HepG2 (cell line): Measurements from ENCODE around the gene MMP25. TPM values are rescaled to one million over a fixed set of nuclear protein-coding genes. Genes with fewer than 3 reads are reported as not detected.

Source experiments
- EEA1 ChIP-seq: sonication (generic); formaldehyde crosslinking; IDR thresholded peaks from 2 replicates; pipeline ENCODE4 v1.5.1; 2020; ENCODE audit warnings: mild to moderate bottlenecking, missing genetic modification reagents, borderline replicate concordance
- EED ChIP-seq: sonication (generic); formaldehyde crosslinking; IDR thresholded peaks from 2 replicates; pipeline ENCODE4 v1.5.0; 2020; ENCODE audit warnings: mild to moderate bottlenecking, missing genetic modification reagents
- EHMT2 ChIP-seq: fragments of 200-600 bp; sonication (generic); IDR thresholded peaks from 2 replicates; pipeline ENCODE4 v1.7.0; 2017; ENCODE audit warnings: antibody characterized with exemption, low read depth, low read length, borderline replicate concordance
- GFI1 ChIP-seq: sonication (generic); formaldehyde crosslinking; IDR thresholded peaks from 2 replicates; pipeline ENCODE4 v1.5.0; 2020; ENCODE audit warnings: missing genetic modification reagents, mild to moderate bottlenecking, borderline replicate concordance
- HCFC1 ChIP-seq: fragments of 150-350 bp; IDR thresholded peaks from 2 replicates; pipeline ENCODE4 v1.6.1; 2014; ENCODE audit warnings: low read depth, low read length
- HNF4A ChIP-seq: sonication (generic); formaldehyde crosslinking; IDR thresholded peaks from 2 replicates; pipeline ENCODE4 v1.4.0; 2020; ENCODE audit warnings: missing genetic modification reagents
- IKZF4 ChIP-seq: sonication (generic); formaldehyde crosslinking; IDR thresholded peaks from 2 replicates; pipeline ENCODE4 v1.5.1; 2020; ENCODE audit warnings: borderline replicate concordance, mild to moderate bottlenecking, low read depth, missing genetic modification reagents; ENCODE audit errors: not compliant biosample characterization
- MAF1 ChIP-seq: sonication (generic); formaldehyde crosslinking; IDR thresholded peaks from 2 replicates; pipeline ENCODE4 v1.5.0; 2020; ENCODE audit warnings: missing genetic modification reagents, borderline replicate concordance
- MAFK ChIP-seq, 2 experiments: IDR thresholded peaks in 1 of 2; conservative IDR thresholded peaks in 1 of 2; 2 replicates each; pipeline ENCODE4 v1.6.1; 2011; ENCODE audit warnings: improper control_type of control experiment in 2 of 2, low read length in 2 of 2
- SMAD9 ChIP-seq: sonication (generic); formaldehyde crosslinking; IDR thresholded peaks from 2 replicates; pipeline ENCODE4 v1.5.1; 2020; ENCODE audit warnings: mild to moderate bottlenecking, missing genetic modification reagents
- TOE1 ChIP-seq: sonication (generic); formaldehyde crosslinking; IDR thresholded peaks from 2 replicates; pipeline ENCODE4 v1.4.0; 2020; ENCODE audit warnings: mild to moderate bottlenecking, missing genetic modification reagents
- ZNF446 ChIP-seq: sonication (generic); formaldehyde crosslinking; IDR thresholded peaks from 2 replicates; pipeline ENCODE4 v1.5.0; 2020; ENCODE audit warnings: mild to moderate bottlenecking, missing genetic modification reagents
- ZNF7 ChIP-seq: IDR thresholded peaks from 2 replicates; pipeline ENCODE4 v1.6.1; 2016; ENCODE audit warnings: missing biosample characterization, missing genetic modification reagents
- polyA plus RNA-seq, 8 experiments: library from polyadenylated mRNA; depleted of rRNA in 3 of 8; stranded (reverse) in 7 of 8; unstranded in 1 of 8; fragments of >200 nt; fragmentation: Illumina TruSeq in 4 of 8; extraction: Trizol in 4 of 8; gene quantifications; 2 replicates each; pipeline versions ENCODE4 v1.2.1 to v1.2.3, GENCODE V29; 2011 to 2016; ENCODE audit warnings: low read depth in 4 of 8, missing spikeins in 1 of 8, mixed read lengths in 1 of 8; ENCODE audit not compliant: insufficient read depth in 1 of 8
- total RNA-seq, 5 experiments: library from RNA; depleted of rRNA; stranded (reverse); fragments of >200 nt; fragmentation: Illumina TruSeq; extraction: Trizol; gene quantifications; 2 replicates each; pipeline ENCODE4 v1.2.3, GENCODE V29; 2016; ENCODE audit warnings: low read depth in 1 of 5
- TF ChIP-seq, protein P1 (sequence below): sonication (generic); formaldehyde crosslinking; IDR thresholded peaks from 2 replicates; pipeline ENCODE4 v1.5.0; 2020; ENCODE audit warnings: missing genetic modification reagents
- TF ChIP-seq, protein P2 (sequence below), 2 experiments: sonication (generic) in 1 of 2; formaldehyde crosslinking in 1 of 2; IDR thresholded peaks; 2 replicates each; pipeline versions ENCODE4 v1.5.1 to v1.6.1; 2011 to 2020; ENCODE audit warnings: borderline replicate concordance in 1 of 2, low read depth in 1 of 2, low read length in 1 of 2, mild to moderate bottlenecking in 1 of 2, missing genetic modification reagents in 1 of 2, moderate library complexity in 1 of 2
- TF ChIP-seq, protein P3 (sequence below): sonication (generic); formaldehyde crosslinking; IDR thresholded peaks from 2 replicates; pipeline ENCODE4 v1.5.0; 2020; ENCODE audit warnings: mild to moderate bottlenecking, missing genetic modification reagents, borderline replicate concordance

Gene MMP25
- total and polyA plus RNA-seq, 2 of the 13 experiments (the other 11 are each of a cell fraction or from before 2014, with no cell fraction given) = 0.04 to 0.08 TPM

DNA sequence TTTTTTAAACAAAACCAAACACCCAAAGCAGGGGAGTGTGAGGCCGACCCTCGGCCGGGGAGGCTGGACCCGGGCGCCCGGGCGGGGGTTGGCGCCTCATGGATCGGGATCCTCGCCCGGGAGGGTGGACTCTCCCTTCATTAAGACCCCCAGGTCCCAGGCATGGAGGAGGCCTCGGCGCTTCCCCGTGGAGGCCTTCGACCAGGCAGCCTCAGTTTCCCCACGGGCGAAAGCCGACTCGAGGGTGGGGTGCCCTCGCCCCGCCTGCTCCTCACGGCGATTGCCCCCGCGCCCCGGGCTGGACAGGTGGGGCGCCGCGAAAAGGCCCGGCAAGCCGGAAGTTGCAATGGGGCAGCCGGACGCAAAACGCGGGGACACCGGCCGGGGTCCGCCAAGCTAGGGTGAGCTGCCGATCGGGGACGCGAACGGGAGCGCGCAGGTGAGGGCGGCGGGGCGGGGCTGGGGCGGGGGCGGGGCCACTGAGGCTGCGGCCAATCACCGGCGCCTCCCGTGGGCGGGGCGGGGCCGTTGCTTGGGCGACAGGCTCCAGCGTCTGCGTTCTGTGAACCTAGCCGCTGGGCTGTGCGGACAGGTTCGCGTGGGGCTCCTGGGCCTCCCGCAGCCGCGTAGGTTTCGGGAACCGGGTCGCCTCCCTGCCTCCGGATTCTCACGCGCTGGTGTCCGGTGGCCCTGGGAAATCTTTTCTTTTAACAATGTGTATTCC is 60.0 kb downstream of the MMP25 start (continued):
- TF ChIP-seq, protein P1, sequence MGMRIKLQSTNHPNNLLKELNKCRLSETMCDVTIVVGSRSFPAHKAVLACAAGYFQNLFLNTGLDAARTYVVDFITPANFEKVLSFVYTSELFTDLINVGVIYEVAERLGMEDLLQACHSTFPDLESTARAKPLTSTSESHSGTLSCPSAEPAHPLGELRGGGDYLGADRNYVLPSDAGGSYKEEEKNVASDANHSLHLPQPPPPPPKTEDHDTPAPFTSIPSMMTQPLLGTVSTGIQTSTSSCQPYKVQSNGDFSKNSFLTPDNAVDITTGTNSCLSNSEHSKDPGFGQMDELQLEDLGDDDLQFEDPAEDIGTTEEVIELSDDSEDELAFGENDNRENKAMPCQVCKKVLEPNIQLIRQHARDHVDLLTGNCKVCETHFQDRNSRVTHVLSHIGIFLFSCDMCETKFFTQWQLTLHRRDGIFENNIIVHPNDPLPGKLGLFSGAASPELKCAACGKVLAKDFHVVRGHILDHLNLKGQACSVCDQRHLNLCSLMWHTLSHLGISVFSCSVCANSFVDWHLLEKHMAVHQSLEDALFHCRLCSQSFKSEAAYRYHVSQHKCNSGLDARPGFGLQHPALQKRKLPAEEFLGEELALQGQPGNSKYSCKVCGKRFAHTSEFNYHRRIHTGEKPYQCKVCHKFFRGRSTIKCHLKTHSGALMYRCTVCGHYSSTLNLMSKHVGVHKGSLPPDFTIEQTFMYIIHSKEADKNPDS (CRISPR knock-in tag) = no peak
- no peak for TF ChIP-seq ZNF7 (CRISPR knock-in tag)
- peak; percentile 47 for TF ChIP-seq HNF4A (CRISPR knock-in tag)
- TF ChIP-seq, protein P2, sequence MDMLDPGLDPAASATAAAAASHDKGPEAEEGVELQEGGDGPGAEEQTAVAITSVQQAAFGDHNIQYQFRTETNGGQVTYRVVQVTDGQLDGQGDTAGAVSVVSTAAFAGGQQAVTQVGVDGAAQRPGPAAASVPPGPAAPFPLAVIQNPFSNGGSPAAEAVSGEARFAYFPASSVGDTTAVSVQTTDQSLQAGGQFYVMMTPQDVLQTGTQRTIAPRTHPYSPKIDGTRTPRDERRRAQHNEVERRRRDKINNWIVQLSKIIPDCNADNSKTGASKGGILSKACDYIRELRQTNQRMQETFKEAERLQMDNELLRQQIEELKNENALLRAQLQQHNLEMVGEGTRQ (IDR thresholded peaks at IDR 0.05; ENCODE audit: low read depth, low read length) = no peak
- TF ChIP-seq, protein P2 (CRISPR knock-in tag; IDR thresholded peaks at IDR 0.05; ENCODE audit: borderline replicate concordance) = no peak
- TF ChIP-seq EHMT2 = no peak
- no peak for TF ChIP-seq EED
- TF ChIP-seq EEA1 (CRISPR knock-in tag) = no peak
- TF ChIP-seq, protein P3, sequence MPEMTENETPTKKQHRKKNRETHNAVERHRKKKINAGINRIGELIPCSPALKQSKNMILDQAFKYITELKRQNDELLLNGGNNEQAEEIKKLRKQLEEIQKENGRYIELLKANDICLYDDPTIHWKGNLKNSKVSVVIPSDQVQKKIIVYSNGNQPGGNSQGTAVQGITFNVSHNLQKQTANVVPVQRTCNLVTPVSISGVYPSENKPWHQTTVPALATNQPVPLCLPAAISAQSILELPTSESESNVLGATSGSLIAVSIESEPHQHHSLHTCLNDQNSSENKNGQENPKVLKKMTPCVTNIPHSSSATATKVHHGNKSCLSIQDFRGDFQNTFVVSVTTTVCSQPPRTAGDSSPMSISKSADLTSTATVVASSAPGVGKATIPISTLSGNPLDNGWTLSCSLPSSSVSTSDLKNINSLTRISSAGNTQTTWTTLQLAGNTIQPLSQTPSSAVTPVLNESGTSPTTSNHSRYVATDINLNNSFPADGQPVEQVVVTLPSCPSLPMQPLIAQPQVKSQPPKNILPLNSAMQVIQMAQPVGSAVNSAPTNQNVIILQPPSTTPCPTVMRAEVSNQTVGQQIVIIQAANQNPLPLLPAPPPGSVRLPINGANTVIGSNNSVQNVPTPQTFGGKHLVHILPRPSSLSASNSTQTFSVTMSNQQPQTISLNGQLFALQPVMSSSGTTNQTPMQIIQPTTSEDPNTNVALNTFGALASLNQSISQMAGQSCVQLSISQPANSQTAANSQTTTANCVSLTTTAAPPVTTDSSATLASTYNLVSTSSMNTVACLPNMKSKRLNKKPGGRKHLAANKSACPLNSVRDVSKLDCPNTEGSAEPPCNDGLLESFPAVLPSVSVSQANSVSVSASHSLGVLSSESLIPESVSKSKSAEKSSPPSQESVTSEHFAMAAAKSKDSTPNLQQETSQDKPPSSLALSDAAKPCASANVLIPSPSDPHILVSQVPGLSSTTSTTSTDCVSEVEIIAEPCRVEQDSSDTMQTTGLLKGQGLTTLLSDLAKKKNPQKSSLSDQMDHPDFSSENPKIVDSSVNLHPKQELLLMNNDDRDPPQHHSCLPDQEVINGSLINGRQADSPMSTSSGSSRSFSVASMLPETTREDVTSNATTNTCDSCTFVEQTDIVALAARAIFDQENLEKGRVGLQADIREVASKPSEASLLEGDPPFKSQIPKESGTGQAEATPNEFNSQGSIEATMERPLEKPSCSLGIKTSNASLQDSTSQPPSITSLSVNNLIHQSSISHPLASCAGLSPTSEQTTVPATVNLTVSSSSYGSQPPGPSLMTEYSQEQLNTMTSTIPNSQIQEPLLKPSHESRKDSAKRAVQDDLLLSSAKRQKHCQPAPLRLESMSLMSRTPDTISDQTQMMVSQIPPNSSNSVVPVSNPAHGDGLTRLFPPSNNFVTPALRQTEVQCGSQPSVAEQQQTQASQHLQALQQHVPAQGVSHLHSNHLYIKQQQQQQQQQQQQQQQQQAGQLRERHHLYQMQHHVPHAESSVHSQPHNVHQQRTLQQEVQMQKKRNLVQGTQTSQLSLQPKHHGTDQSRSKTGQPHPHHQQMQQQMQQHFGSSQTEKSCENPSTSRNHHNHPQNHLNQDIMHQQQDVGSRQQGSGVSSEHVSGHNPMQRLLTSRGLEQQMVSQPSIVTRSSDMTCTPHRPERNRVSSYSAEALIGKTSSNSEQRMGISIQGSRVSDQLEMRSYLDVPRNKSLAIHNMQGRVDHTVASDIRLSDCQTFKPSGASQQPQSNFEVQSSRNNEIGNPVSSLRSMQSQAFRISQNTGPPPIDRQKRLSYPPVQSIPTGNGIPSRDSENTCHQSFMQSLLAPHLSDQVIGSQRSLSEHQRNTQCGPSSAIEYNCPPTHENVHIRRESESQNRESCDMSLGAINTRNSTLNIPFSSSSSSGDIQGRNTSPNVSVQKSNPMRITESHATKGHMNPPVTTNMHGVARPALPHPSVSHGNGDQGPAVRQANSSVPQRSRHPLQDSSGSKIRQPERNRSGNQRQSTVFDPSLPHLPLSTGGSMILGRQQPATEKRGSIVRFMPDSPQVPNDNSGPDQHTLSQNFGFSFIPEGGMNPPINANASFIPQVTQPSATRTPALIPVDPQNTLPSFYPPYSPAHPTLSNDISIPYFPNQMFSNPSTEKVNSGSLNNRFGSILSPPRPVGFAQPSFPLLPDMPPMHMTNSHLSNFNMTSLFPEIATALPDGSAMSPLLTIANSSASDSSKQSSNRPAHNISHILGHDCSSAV = no peak
- peak; percentile 31 for TF ChIP-seq IKZF4
- peak; percentile 50; the same call in 1 of the 2 replicates for TF ChIP-seq HCFC1
- TF ChIP-seq MAFK (conservative IDR thresholded peaks at IDR 0.05 in 1 of 2, IDR thresholded peaks at IDR 0.05 in 1 of 2; ENCODE audit: low read length in 2 of 2) = no peak
- no peak for TF ChIP-seq SMAD9 (CRISPR knock-in tag)
- TF ChIP-seq ZNF446 = no peak
- no peak for TF ChIP-seq TOE1 (CRISPR knock-in tag)
- peak; percentile 65 for TF ChIP-seq MAF1 (CRISPR knock-in tag)
- TF ChIP-seq GFI1 (CRISPR knock-in tag) = no peak
